Gastrocnemius medialis (tissue), 4 donors: ENCODE measurements around the gene KLHL14. TPM values are rescaled to one million over a fixed set of nuclear protein-coding genes. Genes with fewer than 3 reads are reported as not detected.
"Not testable (repeated sequence)": the region's sequence is repeated elsewhere in the genome, so short reads cannot be mapped to it uniquely, and the experiment has no call there.

Experiments used
- ATAC-seq, 2 donors: fragments of 150-250 bp; one replicate each; pipeline ENCODE4 v1.9.1; 2016
- DNase-seq, 2 donors: peaks; one replicate each; pipeline ENCODE4 v3.0.0-alpha.2; 2019
- H3K27ac ChIP-seq, 4 donors: fragments of 200-600 bp; sonication (generic); 1 replicate in 1 of 4; 2 replicates in 3 of 4; pipeline ENCODE4 v1.5.1; 2016 to 2018; ENCODE audit warnings: mild to moderate bottlenecking in 2 of 4, moderate library complexity in 1 of 4
- H3K27me3 ChIP-seq, 3 donors: fragments of 200-600 bp; sonication (generic) in 2 of 3; 1 replicate in 1 of 3; 2 replicates in 2 of 3; pipeline versions ENCODE4 v1.5.1 to v1.6.0; 2016 to 2019; ENCODE audit warnings: mild to moderate bottlenecking in 1 of 3, moderate library complexity in 1 of 3
- H3K36me3 ChIP-seq, 2 donors: fragments of 200-600 bp; sonication (generic) in 1 of 2; one replicate each; pipeline ENCODE4 v1.5.1; 2017 to 2018
- H3K4me1 ChIP-seq, 2 donors: fragments of 200-600 bp; sonication (generic) in 1 of 2; one replicate each; pipeline ENCODE4 v1.5.1; 2016 to 2017; ENCODE audit warnings: mild to moderate bottlenecking in 2 of 2
- H3K4me3 ChIP-seq, 4 donors: fragments of 200-600 bp; sonication (generic) in 3 of 4; 1 replicate in 1 of 4; 2 replicates in 3 of 4; pipeline ENCODE4 v1.5.1; 2016 to 2019; ENCODE audit warnings: mild to moderate bottlenecking in 2 of 4
- H3K9me3 ChIP-seq, 3 donors: fragments of 200-600 bp; sonication (generic) in 2 of 3; 1 replicate in 1 of 3; 2 replicates in 2 of 3; pipeline ENCODE4 v1.5.1; 2016 to 2019
- POLR2A ChIP-seq, 2 donors: fragments of 450-650 bp; IDR thresholded peaks; one replicate each; pipeline ENCODE4 v1.6.1; 2017; ENCODE audit warnings: antibody characterized with exemption in 2 of 2, mild to moderate bottlenecking in 2 of 2, moderate library complexity in 2 of 2
- in situ Hi-C, 4 donors: fragments of 200-750 bp; cut with MboI; loops; one replicate each; pipeline versions ENCODE4 v1.15.0 to v1.8.0; 2017; ENCODE audit warnings: low sequenced_read_pairs in 4 of 4
- intact Hi-C: fragments of 100-400 bp; cut with DNase I; formaldehyde crosslinking; loops from one replicate; pipeline ENCODE4 v1.15.1; 2023; ENCODE audit warnings: low total_unique reads
- total RNA-seq, 4 donors: library from RNA; depleted of rRNA; stranded (reverse); fragments of >200 nt; gene quantifications; one replicate each; pipeline versions ENCODE4 v1.1.0 to v1.2.3, GENCODE V29; 2016
- TF ChIP-seq, protein P1 (sequence below), 5 experiments: fragments of 450-650 bp in 3 of 5; fragments of 200-600 bp in 2 of 5; sonication (generic) in 2 of 5; IDR thresholded peaks in 4 of 5; conservative IDR thresholded peaks in 1 of 5; 1 replicate in 4 of 5; 2 replicates in 1 of 5; pipeline ENCODE4 v1.5.1; 2016 to 2019; ENCODE audit warnings: antibody characterized with exemption in 5 of 5, mild to moderate bottlenecking in 3 of 5, moderate library complexity in 3 of 5

The KLHL14 gene
- total RNA-seq, 4 donors from 2014 or later: 0.04 TPM; not detected in 3

DNA sequence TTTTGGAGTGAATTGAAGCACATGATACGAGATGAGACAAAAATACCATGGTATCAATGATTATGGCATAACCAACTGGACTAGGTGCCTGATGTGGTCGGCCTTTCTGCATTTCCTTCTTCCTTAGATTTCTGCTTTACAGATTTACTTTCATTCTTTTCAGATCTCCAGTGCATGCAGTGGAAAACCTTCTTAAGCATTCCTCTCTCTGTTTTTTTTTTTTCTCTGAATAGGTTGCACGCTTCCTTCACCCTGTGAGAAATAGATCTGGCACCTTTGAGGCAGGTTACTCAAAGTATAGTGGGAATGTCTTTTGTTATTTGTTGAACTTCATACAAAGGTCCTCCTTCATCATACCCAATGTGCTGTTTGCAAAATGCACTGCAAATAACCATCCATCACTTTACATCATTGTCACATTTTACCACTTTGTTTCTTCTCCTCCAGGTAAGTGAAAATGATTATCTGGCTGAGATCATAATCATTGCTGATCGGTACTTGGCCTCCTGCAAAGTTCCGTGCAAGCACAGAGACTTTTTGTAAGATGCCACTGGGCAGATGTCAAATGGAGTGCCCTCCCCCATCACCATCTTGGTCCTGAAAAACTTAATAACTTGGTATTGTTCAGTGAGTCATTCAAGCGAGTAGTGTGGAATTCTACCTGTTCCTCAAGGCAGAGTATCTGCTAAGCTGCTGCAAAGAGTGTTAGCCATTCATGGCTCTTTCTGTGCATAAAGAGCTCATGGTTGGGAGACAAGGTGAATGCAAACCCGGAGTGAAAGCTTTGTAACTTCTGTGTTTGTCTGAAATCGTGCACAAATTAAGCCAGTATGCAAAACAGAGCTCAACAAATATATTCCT lies 30.0 kb upstream of the KLHL14 start:
- no peak for DNase-seq
- Histone ChIP-seq H3K9me3 (no peaks in the 10 kb centered on the region), H3K36me3 (no peaks in the 10 kb centered on the region), H3K27me3 (no peaks in the 10 kb centered on the region), H3K4me1 (no peaks in the 10 kb centered on the region), H3K27ac (no peak overlapping the region), H3K4me3 (no peak overlapping the region)
- in situ Hi-C loops (no loop called here), intact Hi-C loops (no loop called here)
- no peak for ATAC-seq
- no peak for TF ChIP-seq POLR2A (IDR thresholded peaks at IDR 0.05)
- TF ChIP-seq, protein P1, sequence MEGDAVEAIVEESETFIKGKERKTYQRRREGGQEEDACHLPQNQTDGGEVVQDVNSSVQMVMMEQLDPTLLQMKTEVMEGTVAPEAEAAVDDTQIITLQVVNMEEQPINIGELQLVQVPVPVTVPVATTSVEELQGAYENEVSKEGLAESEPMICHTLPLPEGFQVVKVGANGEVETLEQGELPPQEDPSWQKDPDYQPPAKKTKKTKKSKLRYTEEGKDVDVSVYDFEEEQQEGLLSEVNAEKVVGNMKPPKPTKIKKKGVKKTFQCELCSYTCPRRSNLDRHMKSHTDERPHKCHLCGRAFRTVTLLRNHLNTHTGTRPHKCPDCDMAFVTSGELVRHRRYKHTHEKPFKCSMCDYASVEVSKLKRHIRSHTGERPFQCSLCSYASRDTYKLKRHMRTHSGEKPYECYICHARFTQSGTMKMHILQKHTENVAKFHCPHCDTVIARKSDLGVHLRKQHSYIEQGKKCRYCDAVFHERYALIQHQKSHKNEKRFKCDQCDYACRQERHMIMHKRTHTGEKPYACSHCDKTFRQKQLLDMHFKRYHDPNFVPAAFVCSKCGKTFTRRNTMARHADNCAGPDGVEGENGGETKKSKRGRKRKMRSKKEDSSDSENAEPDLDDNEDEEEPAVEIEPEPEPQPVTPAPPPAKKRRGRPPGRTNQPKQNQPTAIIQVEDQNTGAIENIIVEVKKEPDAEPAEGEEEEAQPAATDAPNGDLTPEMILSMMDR (IDR thresholded peaks at IDR 0.05 in 4 of 5, conservative IDR thresholded peaks at IDR 0.05 in 1 of 5): no peak

DNA sequence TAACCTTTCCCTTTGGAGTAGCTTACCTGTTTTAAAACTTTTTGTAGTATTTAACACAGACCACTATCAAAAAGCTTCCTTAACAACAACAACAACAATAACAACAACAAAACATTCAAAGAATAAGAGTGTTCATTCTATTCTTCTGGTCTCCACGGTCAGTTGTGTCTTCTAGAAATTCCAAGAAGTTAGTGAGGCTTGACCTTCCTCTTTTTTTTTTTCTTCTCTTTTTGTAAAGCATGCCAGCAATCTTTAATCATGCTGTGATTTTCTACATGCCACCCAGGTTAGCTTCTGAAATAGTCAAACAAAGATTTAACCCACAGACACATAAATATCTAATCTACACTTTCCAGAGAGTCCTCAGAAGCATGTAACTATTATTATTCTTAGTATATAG lies 28.4 kb upstream of the KLHL14 start:
- in situ Hi-C loops: no loop called here
- Histone ChIP-seq H3K27ac (no peak overlapping the region), H3K27me3 (no peaks in the 10 kb centered on the region), H3K4me3 (no peak overlapping the region), H3K36me3 (no peaks in the 10 kb centered on the region), H3K9me3 (no peaks in the 10 kb centered on the region), H3K4me1 (no peaks in the 10 kb centered on the region)
- no peak for TF ChIP-seq POLR2A (IDR thresholded peaks at IDR 0.05)
- TF ChIP-seq, protein P1 (IDR thresholded peaks at IDR 0.05 in 4 of 5, conservative IDR thresholded peaks at IDR 0.05 in 1 of 5): no peak
- DNase-seq: no peak
- intact Hi-C loops: no loop called here
- ATAC-seq: no peak

DNA sequence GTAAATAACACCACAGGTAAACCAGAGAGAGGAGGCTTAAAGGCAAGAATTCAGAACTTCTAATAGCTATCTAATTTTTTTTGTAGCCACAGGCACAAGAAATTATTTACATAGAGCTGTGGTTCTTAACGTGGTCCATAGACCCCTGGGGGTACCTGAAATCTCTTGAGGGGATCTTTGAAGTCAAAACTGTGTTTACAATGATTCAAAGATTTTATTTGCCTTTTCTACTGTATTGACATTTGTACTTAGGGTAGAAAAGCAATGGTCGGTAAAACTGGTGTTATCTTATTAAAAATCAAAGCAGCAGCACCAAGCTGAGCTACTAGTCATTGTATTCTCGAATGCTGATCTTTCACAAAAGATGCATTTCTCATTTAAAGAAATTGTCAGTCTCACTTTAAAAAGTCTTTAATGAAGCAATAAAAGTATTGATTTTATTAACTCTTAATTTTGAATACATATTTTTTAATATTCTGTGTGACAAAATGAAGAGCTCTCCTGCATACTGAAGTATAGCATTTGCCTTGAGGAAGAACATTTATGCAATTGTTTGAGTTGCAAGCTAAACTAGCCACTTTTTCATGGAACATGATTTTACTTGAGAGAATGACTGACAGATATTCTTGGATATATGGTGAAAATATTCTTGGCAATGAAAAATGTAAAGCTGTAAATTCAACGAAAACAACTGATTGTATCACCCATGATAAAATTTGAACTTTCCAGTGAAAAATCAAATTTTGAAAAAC lies 25.6 kb upstream of the KLHL14 start:
- no peaks in the 10 kb centered on the region for H3K27me3 ChIP-seq
- no peaks in the 10 kb centered on the region for H3K9me3 ChIP-seq
- no peak for TF ChIP-seq POLR2A (IDR thresholded peaks at IDR 0.05)
- TF ChIP-seq, protein P1 (IDR thresholded peaks at IDR 0.05 in 4 of 5, conservative IDR thresholded peaks at IDR 0.05 in 1 of 5): no peak
- H3K36me3 ChIP-seq: no peaks in the 10 kb centered on the region
- in situ Hi-C loops (no loop called here), intact Hi-C loops (no loop called here)
- ATAC-seq: no peak
- no peak for DNase-seq
- H3K4me1 ChIP-seq: no peaks in the 10 kb centered on the region
- no peak overlapping the region for H3K4me3 ChIP-seq
- no peak overlapping the region for H3K27ac ChIP-seq

DNA sequence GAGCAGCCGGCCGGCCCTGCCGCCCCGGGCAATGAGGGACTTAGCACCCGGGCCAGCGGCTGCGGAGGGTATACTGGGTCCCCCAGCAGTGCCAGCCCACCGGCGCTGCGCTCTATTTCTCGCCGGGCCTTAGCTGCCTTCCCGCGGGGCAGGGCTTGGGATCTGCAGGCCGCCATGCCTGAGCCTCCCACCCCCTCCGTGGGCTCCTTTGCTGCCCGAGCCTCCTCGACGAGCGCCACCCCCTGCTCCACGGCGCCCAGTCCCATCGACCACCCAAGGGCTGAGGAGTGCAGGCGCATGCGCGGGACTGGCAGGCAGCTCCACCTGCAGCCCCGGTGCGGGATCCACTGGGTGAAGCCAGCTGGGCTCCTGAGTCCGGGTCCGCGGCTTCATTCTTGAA lies 21.8 kb upstream of the KLHL14 start:
- H3K27me3 ChIP-seq, H3K4me1 ChIP-seq, DNase-seq, in situ Hi-C loops, H3K9me3 ChIP-seq, H3K36me3 ChIP-seq, intact Hi-C loops, H3K4me3 ChIP-seq, ATAC-seq, H3K27ac ChIP-seq: not testable (repeated sequence)

DNA sequence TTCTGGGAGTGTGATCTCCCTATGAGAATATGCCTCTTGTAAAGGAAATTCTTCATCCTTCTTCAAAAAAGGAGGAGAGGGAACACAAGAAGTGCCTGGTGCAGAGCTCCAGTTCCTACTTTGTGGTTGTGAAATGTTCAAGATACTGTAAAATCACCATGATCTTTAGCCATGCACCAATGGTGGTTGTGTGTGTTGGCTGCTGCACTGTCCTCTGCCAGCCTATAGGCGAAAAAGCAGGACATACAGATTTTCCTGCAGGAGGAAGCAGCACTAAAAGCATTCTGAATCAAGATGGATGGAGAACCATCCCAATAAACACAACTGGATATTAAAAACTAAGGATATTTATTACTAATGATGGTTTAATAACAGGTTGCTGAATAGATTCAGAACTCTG lies 6.2 kb upstream of the KLHL14 start:
- Histone ChIP-seq H3K9me3 (no peaks in the 10 kb centered on the region), H3K36me3 (no peaks in the 10 kb centered on the region), H3K4me1 (no peaks in the 10 kb centered on the region), H3K4me3 (no peak overlapping the region), H3K27ac (no peak overlapping the region), H3K27me3 (no peaks in the 10 kb centered on the region)
- TF ChIP-seq, protein P1 (IDR thresholded peaks at IDR 0.05 in 4 of 5, conservative IDR thresholded peaks at IDR 0.05 in 1 of 5): no peak
- no peak for TF ChIP-seq POLR2A (IDR thresholded peaks at IDR 0.05)
- in situ Hi-C loops: no loop called here
- no peak for DNase-seq
- ATAC-seq: no peak
- intact Hi-C loops: no loop called here
